ENCODE results near the gene DDX51. TPM values are rescaled to one million over a fixed set of nuclear protein-coding genes. Genes with fewer than 3 reads are reported as not detected.

DDX51 gene
- total RNA-seq, 1 experiment from 2014 or later = 26.7 TPM

DNA sequence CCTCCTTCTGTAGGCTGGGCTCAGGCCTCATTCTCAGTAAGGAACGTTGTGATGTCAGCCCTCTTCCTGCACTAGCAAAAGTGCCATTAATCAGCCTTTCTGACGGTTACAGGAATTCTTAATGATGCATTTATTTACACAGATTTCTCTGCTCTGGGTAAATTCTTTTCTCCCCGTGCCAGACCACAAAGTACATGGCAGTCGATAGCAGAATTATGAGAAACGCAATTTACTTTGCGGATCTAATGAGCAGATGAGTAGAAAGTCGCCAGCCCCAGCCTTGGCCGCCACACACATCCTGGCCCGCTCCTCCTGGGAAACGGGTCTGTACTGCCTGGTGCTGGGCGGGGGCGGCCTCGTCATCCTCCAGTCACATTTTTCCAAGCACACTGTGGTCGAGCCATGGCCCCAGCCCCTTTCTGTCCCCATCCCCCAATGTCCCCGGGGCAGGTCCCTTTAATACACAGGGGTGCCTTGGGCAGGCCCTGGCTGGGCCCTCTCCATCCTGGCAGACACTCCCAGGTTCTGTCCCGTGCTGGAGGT, 26.0 kb upstream of the DDX51 start:
- Histone ChIP-seq H3K4me2 (ENCODE audit: low read length) (peak overlapping the region; percentile 50), H3K36me3 (ENCODE audit: low read depth, low read length) (no peaks in the 10 kb centered on the region), H3F3A (ENCODE audit: low read length, unreplicated experiment) (no peaks in the 10 kb centered on the region), H3K4me3 (ENCODE audit: low read length) (no peak overlapping the region), H3K27me3 (ENCODE audit: low read length) (peaks cover 10% of the 10 kb centered on the region), H3K9me2 (replicated peaks; ENCODE audit: low read length) (no peaks in the 10 kb centered on the region), H3K4me1 (ENCODE audit: insufficient read depth, low read length) (peaks cover 13% of the 10 kb centered on the region), H3K79me2 (ENCODE audit: low read length) (no peaks in the 10 kb centered on the region), H3K9ac (ENCODE audit: low read length) (no peak overlapping the region), H3K27ac (ENCODE audit: low read length) (no peak overlapping the region), H3K9me3 (ENCODE audit: low read length) (no peaks in the 10 kb centered on the region), H2AFZ (ENCODE audit: low read length) (peak overlapping the region; percentile 15; the same call in 1 of the 2 replicates), H4K20me1 (ENCODE audit: low read length) (no peaks in the 10 kb centered on the region)
- TF ChIP-seq, protein P1, sequence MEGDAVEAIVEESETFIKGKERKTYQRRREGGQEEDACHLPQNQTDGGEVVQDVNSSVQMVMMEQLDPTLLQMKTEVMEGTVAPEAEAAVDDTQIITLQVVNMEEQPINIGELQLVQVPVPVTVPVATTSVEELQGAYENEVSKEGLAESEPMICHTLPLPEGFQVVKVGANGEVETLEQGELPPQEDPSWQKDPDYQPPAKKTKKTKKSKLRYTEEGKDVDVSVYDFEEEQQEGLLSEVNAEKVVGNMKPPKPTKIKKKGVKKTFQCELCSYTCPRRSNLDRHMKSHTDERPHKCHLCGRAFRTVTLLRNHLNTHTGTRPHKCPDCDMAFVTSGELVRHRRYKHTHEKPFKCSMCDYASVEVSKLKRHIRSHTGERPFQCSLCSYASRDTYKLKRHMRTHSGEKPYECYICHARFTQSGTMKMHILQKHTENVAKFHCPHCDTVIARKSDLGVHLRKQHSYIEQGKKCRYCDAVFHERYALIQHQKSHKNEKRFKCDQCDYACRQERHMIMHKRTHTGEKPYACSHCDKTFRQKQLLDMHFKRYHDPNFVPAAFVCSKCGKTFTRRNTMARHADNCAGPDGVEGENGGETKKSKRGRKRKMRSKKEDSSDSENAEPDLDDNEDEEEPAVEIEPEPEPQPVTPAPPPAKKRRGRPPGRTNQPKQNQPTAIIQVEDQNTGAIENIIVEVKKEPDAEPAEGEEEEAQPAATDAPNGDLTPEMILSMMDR (conservative IDR thresholded peaks at IDR 0.05; ENCODE audit: low read depth, low read length) = no peak
- TF ChIP-seq EZH2 (IDR thresholded peaks at IDR 0.05; ENCODE audit: low read length, unreplicated experiment) (no peak), EZH2phosphoT487 (IDR thresholded peaks at IDR 0.05; ENCODE audit: borderline replicate concordance, low read length) (no peak)
- ChIA-PET POLR2A (ENCODE audit: unreplicated experiment) (no interaction called here), CTCF (no interaction called here)
- intact Hi-C loops (cut with micrococcal nuclease) = no loop called here
- DNase-seq = peak; percentile 63
- no TSS peak for BruUV-seq (replicated peaks)
- ATAC-seq = peak; percentile 68

DNA sequence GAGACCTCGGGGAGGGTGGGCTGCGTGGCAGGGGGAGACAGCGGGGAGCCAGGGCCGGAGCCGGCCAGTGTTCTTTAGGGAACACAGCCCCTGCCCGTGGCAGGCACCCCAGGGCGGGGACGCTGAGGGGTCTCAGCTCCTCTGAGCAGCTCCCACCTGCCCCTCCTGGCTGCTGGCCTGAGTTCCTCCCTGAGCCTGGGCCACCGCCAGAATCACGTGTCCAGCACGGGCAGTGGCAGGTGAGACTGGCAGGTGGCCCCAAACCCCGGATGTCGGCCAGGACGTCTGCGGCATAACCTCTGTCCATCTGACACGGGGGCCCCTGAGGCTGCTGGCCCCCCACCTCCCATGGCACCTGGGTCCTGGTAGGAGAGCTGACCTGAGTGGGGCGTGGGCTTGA, 25.3 kb upstream of the DDX51 start:
- peaks cover 2% of the 10 kb centered on the region; the same call in 1 of the 2 replicates for H3K27me3 ChIP-seq (ENCODE audit: low read length)
- intact Hi-C loops (cut with micrococcal nuclease) = no loop called here
- H3F3A ChIP-seq (ENCODE audit: low read length, unreplicated experiment) = no peaks in the 10 kb centered on the region
- H3K4me3 ChIP-seq (ENCODE audit: low read length) = no peak overlapping the region
- no peak overlapping the region for H2AFZ ChIP-seq (ENCODE audit: low read length)
- peak overlapping the region; percentile 50; the same call in 1 of the 2 replicates for H3K4me2 ChIP-seq (ENCODE audit: low read length)
- POLR2A ChIA-PET (ENCODE audit: unreplicated experiment) = no interaction called here
- no peaks in the 10 kb centered on the region for H3K36me3 ChIP-seq (ENCODE audit: low read depth, low read length)
- peaks cover 13% of the 10 kb centered on the region for H3K4me1 ChIP-seq (ENCODE audit: insufficient read depth, low read length)
- no peaks in the 10 kb centered on the region for H3K79me2 ChIP-seq (ENCODE audit: low read length)
- DNase-seq = no peak
- no peaks in the 10 kb centered on the region for H4K20me1 ChIP-seq (ENCODE audit: low read length)
- H3K9ac ChIP-seq (ENCODE audit: low read length) = no peak overlapping the region
- no peak overlapping the region for H3K27ac ChIP-seq (ENCODE audit: low read length)
- BruUV-seq (replicated peaks) = no TSS peak
- TF ChIP-seq EZH2phosphoT487 (IDR thresholded peaks at IDR 0.05; ENCODE audit: borderline replicate concordance, low read length) (no peak), EZH2 (IDR thresholded peaks at IDR 0.05; ENCODE audit: low read length, unreplicated experiment) (no peak)
- TF ChIP-seq, protein P1 (conservative IDR thresholded peaks at IDR 0.05; ENCODE audit: low read depth, low read length) = no peak
- ATAC-seq = no peak
- CTCF ChIA-PET = no interaction called here
- no peaks in the 10 kb centered on the region for H3K9me3 ChIP-seq (ENCODE audit: low read length)
- no peaks in the 10 kb centered on the region for H3K9me2 ChIP-seq (replicated peaks; ENCODE audit: low read length)

DNA sequence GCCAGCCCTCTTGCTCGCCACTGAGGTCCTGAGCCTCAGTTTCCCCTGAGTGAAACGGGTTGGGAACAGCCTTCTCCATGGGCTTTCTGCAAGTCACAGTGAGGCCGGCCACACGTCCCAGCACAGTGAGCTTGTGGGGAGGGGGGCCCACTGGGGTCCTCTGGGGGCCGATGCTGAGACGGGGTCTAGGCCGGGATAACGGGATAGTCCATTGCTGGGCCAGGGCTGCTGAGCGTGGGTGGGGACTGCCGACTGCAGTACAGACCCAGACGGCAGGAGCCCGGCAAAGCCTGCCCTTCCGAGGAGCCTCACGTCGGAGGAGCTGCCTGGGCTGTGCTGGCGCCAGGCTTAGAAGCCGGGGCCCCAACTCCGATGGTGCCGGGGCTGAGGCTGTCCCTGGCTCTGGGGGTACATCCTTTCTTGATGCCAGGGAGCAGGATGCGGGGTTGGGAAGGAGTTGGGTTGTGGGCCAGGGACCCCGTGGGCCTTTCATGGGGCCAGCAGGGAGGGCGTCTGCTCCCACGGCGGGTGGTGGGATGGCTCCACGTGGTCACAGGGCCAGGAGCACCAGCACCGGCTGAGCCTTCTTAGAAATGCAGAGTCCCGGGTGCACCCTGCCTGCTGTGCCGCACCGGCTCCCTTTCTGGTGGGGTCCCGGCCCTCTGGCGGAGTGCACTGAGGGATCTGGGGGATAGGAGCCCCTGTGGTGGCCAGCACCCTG, 24.4 kb upstream of the DDX51 start:
- Histone ChIP-seq H3K27ac (ENCODE audit: low read length) (no peak overlapping the region), H3K4me3 (ENCODE audit: low read length) (no peak overlapping the region), H4K20me1 (ENCODE audit: low read length) (no peaks in the 10 kb centered on the region), H3K9me2 (replicated peaks; ENCODE audit: low read length) (no peaks in the 10 kb centered on the region), H3K36me3 (ENCODE audit: low read depth, low read length) (no peaks in the 10 kb centered on the region), H3K79me2 (ENCODE audit: low read length) (no peaks in the 10 kb centered on the region), H3K4me1 (ENCODE audit: insufficient read depth, low read length) (peaks cover 16% of the 10 kb centered on the region), H2AFZ (ENCODE audit: low read length) (no peak overlapping the region), H3K9ac (ENCODE audit: low read length) (no peak overlapping the region), H3F3A (ENCODE audit: low read length, unreplicated experiment) (no peaks in the 10 kb centered on the region), H3K9me3 (ENCODE audit: low read length) (no peaks in the 10 kb centered on the region), H3K4me2 (ENCODE audit: low read length) (no peak overlapping the region), H3K27me3 (ENCODE audit: low read length) (no peaks in the 10 kb centered on the region)
- ATAC-seq (no peak), DNase-seq (no peak)
- no peak for TF ChIP-seq EZH2phosphoT487 (IDR thresholded peaks at IDR 0.05; ENCODE audit: borderline replicate concordance, low read length)
- TF ChIP-seq EZH2 (IDR thresholded peaks at IDR 0.05; ENCODE audit: low read length, unreplicated experiment) = no peak
- TF ChIP-seq, protein P1 (conservative IDR thresholded peaks at IDR 0.05; ENCODE audit: low read depth, low read length) = no peak
- ChIA-PET POLR2A (ENCODE audit: unreplicated experiment) (no interaction called here), CTCF (no interaction called here)
- intact Hi-C loops (cut with micrococcal nuclease) = no loop called here
- BruUV-seq (replicated peaks) = no TSS peak

Data from PC-3 (cell line).